ENCODE data around the gene VGLL4.

Gene VGLL4

GRCh38 chr3:11625376-11626083, 18.2 kb downstream of the VGLL4 start:
- TF ChIP-seq, protein P1, sequence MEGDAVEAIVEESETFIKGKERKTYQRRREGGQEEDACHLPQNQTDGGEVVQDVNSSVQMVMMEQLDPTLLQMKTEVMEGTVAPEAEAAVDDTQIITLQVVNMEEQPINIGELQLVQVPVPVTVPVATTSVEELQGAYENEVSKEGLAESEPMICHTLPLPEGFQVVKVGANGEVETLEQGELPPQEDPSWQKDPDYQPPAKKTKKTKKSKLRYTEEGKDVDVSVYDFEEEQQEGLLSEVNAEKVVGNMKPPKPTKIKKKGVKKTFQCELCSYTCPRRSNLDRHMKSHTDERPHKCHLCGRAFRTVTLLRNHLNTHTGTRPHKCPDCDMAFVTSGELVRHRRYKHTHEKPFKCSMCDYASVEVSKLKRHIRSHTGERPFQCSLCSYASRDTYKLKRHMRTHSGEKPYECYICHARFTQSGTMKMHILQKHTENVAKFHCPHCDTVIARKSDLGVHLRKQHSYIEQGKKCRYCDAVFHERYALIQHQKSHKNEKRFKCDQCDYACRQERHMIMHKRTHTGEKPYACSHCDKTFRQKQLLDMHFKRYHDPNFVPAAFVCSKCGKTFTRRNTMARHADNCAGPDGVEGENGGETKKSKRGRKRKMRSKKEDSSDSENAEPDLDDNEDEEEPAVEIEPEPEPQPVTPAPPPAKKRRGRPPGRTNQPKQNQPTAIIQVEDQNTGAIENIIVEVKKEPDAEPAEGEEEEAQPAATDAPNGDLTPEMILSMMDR (IDR thresholded peaks at IDR 0.05; ENCODE audit: low read depth, low read length), result no peak
- no peak overlapping the region for H3K4me3 ChIP-seq (ENCODE audit: low read depth, low read length)

DNA sequence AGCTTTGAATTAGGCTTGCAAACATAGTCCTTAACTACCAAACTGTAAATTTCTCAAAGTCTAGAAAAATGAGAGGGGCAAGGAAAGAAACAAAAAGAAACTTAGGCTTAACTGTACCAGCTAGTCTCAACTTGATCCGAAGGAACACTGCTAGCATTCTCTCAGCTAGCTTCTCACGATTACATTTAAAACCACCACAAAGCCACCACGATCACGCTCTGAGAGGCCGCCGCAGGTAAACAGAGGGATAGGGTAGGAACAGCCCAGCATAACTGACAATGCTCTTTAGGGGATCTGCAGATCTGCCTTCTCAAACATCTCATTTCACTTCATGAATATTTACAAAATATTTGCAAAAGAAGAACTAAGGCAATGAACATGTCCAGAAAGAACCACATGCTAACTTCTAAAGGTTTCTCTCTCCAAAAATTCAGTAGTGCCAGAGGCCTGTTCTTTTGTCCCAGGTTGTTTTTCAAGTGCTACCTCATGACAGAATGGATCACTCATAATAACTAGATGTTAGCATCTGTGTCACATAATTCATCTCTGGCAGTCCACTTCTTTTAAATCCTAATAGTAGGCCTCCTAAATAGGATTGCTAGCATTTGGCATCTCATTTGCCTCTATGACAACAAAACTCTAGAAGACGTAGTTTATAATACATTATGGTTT, 18.9 kb downstream of the VGLL4 start:
- TF ChIP-seq, protein P1 (IDR thresholded peaks at IDR 0.05; ENCODE audit: low read depth, low read length), result no peak
- no peak overlapping the region for H3K4me3 ChIP-seq (ENCODE audit: low read depth, low read length)

- TF ChIP-seq, protein P1 (IDR thresholded peaks at IDR 0.05; ENCODE audit: low read depth, low read length), result no peak
Measured at GRCh38 chr3:11624161-11624560, 19.6 kb downstream of the VGLL4 start.

GRCh38 chr3:11622586-11623550, 20.8 kb downstream of the VGLL4 start:
- H3K4me3 ChIP-seq (ENCODE audit: low read depth, low read length), result no peak overlapping the region
- TF ChIP-seq, protein P1 (IDR thresholded peaks at IDR 0.05; ENCODE audit: low read depth, low read length), result no peak

More at GRCh38 chr3:11624161-11624560, 19.6 kb downstream of the VGLL4 start:
- no peak overlapping the region for H3K4me3 ChIP-seq (ENCODE audit: low read depth, low read length)

- no peak overlapping the region for H3K4me3 ChIP-seq (ENCODE audit: low read depth, low read length)
- TF ChIP-seq, protein P1 (IDR thresholded peaks at IDR 0.05; ENCODE audit: low read depth, low read length), result no peak
Measured at GRCh38 chr3:11621077-11621476, 22.6 kb downstream of the VGLL4 start.

DNA sequence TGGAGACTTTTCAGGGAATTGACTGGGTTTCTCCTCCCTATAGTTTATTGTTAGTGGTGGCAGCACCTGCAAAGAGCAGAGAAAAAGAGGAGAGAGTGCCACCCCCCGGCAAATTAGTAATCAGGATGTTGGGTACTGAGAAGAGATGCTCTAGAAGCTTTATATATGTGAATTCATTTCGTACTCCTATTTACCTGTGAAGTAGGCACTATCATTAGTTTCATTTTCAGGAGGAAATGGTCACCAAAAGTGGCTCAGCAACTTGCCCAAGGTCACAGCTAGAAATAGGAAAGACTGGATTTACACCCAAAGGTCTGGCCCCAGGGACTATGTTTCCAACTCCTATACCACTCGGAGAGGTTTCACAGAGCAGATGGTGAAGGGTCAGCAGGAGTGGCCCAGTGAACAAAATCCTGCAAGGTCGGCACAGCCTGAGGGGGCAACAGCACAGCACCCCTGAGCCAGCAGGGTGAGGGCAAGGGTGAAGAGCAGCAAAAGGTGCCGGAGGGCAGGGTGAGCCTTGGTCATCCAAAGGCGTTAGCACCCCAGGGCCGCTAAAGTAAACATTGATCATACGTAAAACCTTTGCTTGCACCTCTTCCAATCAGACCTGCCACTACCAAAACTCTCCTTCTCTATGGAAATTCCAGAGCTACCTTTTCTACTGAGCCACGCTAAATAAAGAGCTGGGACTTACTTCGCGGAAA, 23.6 kb downstream of the VGLL4 start:
- TF ChIP-seq, protein P1 (IDR thresholded peaks at IDR 0.05; ENCODE audit: low read depth, low read length), result no peak
- H3K4me3 ChIP-seq (ENCODE audit: low read depth, low read length), result no peak overlapping the region
